ENCODE results near the gene FAM149A.

The FAM149A gene

DNA sequence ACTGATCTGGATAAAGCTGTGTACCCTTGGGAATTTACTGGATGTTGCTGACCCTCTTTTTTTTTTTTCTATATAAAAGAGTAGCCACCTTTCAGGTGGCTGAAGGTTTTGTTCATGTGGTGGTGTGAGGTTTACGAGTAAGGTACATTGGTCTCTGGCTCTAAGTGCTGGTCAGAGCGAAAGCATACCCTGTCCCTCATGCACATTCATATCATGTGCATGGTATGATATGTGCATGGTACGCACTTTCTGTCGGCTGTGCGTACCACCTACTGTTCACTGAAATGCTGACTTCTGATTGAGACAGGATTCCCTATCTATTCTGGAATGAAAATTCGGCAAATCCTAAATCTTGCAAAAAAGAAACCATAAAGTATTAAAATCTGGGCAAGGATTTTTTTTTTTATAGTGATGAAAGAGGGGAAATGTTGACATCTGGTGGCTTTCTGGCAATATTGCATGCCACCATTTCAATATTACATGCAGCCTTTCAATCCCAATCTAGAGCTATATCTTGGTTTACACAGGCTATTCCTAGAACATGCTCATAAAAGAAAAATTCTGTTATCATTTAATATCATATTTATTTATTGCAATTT is 32.8 kb downstream of the FAM149A start:
- 77% methylated on average over 2 of the region's 6 CpGs for WGBS

DNA sequence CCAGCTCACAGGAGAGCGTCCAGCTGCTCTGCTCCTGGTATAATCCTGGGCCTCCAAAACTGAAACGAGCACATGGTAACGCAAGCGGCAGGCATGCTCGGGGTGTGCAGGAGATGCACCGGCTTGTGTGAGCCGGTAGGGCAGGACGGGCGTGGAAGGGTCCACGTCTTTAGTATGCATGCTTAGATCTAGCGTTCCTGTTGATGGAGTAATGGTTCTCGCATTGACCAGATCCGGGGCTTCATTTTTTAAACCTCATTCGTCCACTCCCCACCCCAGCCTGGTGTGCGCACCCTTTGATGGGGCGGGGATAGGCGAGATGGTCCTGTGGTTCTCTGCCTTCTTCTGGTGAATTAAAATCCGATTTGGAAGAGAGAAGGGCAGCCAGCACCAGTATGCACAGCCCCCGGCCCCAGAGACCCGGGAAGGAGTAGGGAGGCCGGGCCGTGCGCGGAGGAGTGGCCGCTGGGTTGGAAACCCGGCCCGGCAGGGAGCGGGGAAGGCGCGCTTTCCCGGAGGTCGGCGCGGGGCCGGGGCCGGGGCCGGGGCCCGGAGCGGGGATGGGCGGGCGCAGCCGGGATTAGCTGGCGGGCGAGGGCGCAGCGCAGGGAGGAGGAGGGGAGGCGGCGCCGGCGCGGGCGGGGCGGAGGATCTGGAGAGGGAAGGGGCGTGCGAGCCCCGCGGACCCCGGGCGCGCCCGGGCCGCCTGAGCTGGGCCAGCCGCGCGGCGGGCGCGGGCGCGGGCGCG is 39.9 kb downstream of the FAM149A start:
- WGBS = 6% methylated on average over 20 of the region's 72 CpGs
- Histone ChIP-seq H3K27ac (ENCODE audit: low read length, poor library complexity, severe bottlenecking) (no peak overlapping the region), H3K9ac (ENCODE audit: low read length) (peak overlapping the region; percentile 80), H3K14ac (ENCODE audit: low read length in 2 of 2) (no peak overlapping the region), H2AK5ac (ENCODE audit: low read length, severe bottlenecking) (no peak overlapping the region), H4K8ac (ENCODE audit: low read length) (peak overlapping the region; percentile 25), H3K23ac (ENCODE audit: low read length in 2 of 2) (no peak overlapping the region), H3K36me3 (ENCODE audit: control insufficient read depth in 1 of 2, insufficient read depth in 2 of 2, low read depth in 1 of 2, low read length in 2 of 2) (no peaks in the 10 kb centered on the region), H2BK12ac (ENCODE audit: low read length in 2 of 2) (no peak overlapping the region), H3K27me3 (ENCODE audit: control insufficient read depth in 1 of 2, insufficient read depth in 1 of 2, low read length in 2 of 2) (no peaks in the 10 kb centered on the region), H3K79me1 (replicated peaks; ENCODE audit: low read length, poor library complexity, severe bottlenecking) (no peaks in the 10 kb centered on the region), H3K4me3 (ENCODE audit: insufficient read depth in 1 of 2, low read depth in 1 of 2, low read length in 2 of 2) (peak overlapping the region; percentile 70 to 79), H2AFZ (ENCODE audit: low read depth, low read length) (peak overlapping the region; percentile 91), H3K9me3 (ENCODE audit: control insufficient read depth, low read length) (no peaks in the 10 kb centered on the region), H3K4me1 (ENCODE audit: control insufficient read depth, insufficient read depth, low read depth, low read length) (peaks cover 15% of the 10 kb centered on the region), H3K4ac (ENCODE audit: low read depth in 1 of 2, low read length in 2 of 2) (peak overlapping the region in 1 of 2 experiments; percentile 85), H4K91ac (ENCODE audit: low read length) (no peak overlapping the region), H3K18ac (ENCODE audit: low read depth in 1 of 2, low read length in 2 of 2) (no peak overlapping the region), H3K4me2 (ENCODE audit: low read length, poor library complexity, severe bottlenecking) (peak overlapping the region; percentile 91), H2BK15ac (ENCODE audit: low read depth, poor library complexity, severe bottlenecking) (peak overlapping the region; percentile 17), H2BK5ac (ENCODE audit: low read depth, low read length, poor library complexity, severe bottlenecking) (peak overlapping the region; percentile 53), H2BK120ac (ENCODE audit: low read depth, low read length) (peak overlapping the region; percentile 20)
- DNase-seq = peak; percentile 54

More for the DNA sequence above, 32.8 kb downstream of the FAM149A start:
- H3K9me3 ChIP-seq (ENCODE audit: control insufficient read depth, low read length) = no peaks in the 10 kb centered on the region
- no peak overlapping the region for H2BK5ac ChIP-seq (ENCODE audit: low read depth, low read length, poor library complexity, severe bottlenecking)
- no peak overlapping the region for H3K27ac ChIP-seq (ENCODE audit: low read length, poor library complexity, severe bottlenecking)
- no peak overlapping the region for H2BK120ac ChIP-seq (ENCODE audit: low read depth, low read length)
- H2AK5ac ChIP-seq (ENCODE audit: low read length, severe bottlenecking) = no peak overlapping the region
- H2AFZ ChIP-seq (ENCODE audit: low read depth, low read length) = no peak overlapping the region
- no peaks in the 10 kb centered on the region for H3K79me1 ChIP-seq (replicated peaks; ENCODE audit: low read length, poor library complexity, severe bottlenecking)
- H4K8ac ChIP-seq (ENCODE audit: low read length) = no peak overlapping the region
- H3K4ac ChIP-seq (ENCODE audit: low read depth in 1 of 2, low read length in 2 of 2) = no peak overlapping the region
- no peak overlapping the region for H3K14ac ChIP-seq (ENCODE audit: low read length in 2 of 2)
- no peaks in the 10 kb centered on the region for H3K4me1 ChIP-seq (ENCODE audit: control insufficient read depth, insufficient read depth, low read depth, low read length)
- H3K27me3 ChIP-seq (ENCODE audit: control insufficient read depth in 1 of 2, insufficient read depth in 1 of 2, low read length in 2 of 2) = no peaks in the 10 kb centered on the region
- peak overlapping the region; percentile 13 for H3K9ac ChIP-seq (ENCODE audit: low read length)
- no peak overlapping the region for H2BK12ac ChIP-seq (ENCODE audit: low read length in 2 of 2)
- no peak overlapping the region for H4K91ac ChIP-seq (ENCODE audit: low read length)
- no peaks in the 10 kb centered on the region for H3K36me3 ChIP-seq (ENCODE audit: control insufficient read depth in 1 of 2, insufficient read depth in 2 of 2, low read depth in 1 of 2, low read length in 2 of 2)
- no peak overlapping the region for H3K4me2 ChIP-seq (ENCODE audit: low read length, poor library complexity, severe bottlenecking)
- H3K4me3 ChIP-seq (ENCODE audit: insufficient read depth in 1 of 2, low read depth in 1 of 2, low read length in 2 of 2) = peak overlapping the region in 1 of 2 experiments; percentile 60
- H3K23ac ChIP-seq (ENCODE audit: low read length in 2 of 2) = no peak overlapping the region
- no peak overlapping the region for H2BK15ac ChIP-seq (ENCODE audit: low read depth, poor library complexity, severe bottlenecking)
- peak; percentile 39 for DNase-seq
- no peak overlapping the region for H3K18ac ChIP-seq (ENCODE audit: low read depth in 1 of 2, low read length in 2 of 2)

DNA sequence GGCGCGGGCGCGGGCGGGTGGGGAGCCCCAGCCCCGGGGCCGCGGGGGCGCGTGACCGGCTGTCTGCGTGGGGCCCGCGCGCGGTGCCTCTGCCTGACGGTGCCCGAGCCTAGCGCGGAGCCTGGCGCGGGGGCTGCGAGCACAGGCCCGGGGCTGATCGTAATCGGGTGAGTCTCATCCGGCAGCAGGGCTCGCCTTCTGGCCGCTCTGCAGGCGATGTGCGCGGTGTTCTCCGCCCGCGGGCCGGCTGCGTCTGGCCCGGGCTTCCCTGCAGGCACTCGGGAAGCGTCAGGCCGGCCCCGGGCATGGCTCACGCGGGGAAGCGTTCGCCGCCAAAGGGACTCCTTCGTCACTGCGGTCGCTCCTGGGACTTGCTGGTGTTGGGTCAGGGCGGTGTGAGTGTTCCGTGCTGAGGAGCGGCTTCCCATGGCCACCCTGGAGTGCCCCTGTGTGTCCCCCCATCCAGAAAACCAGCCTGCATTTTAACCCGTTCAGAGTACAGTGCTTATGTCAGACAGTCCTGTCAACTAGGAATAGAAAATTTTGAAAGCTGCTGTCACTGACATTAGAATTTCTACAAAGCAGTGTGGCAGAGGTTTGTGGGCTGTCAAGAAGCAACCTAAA is 40.6 kb downstream of the FAM149A start:
- peak; percentile 64 for DNase-seq
- Histone ChIP-seq H3K4me3 (ENCODE audit: insufficient read depth in 1 of 2, low read depth in 1 of 2, low read length in 2 of 2) (peak overlapping the region; percentile 70 to 79), H3K27ac (ENCODE audit: low read length, poor library complexity, severe bottlenecking) (peak overlapping the region; percentile 28), H2AFZ (ENCODE audit: low read depth, low read length) (peak overlapping the region; percentile 91), H3K27me3 (ENCODE audit: control insufficient read depth in 1 of 2, insufficient read depth in 1 of 2, low read length in 2 of 2) (no peaks in the 10 kb centered on the region), H4K8ac (ENCODE audit: low read length) (no peak overlapping the region), H2BK15ac (ENCODE audit: low read depth, poor library complexity, severe bottlenecking) (no peak overlapping the region), H4K91ac (ENCODE audit: low read length) (peak overlapping the region; percentile 53), H3K18ac (ENCODE audit: low read depth in 1 of 2, low read length in 2 of 2) (peak overlapping the region; percentile 14 to 73), H3K9me3 (ENCODE audit: control insufficient read depth, low read length) (no peaks in the 10 kb centered on the region), H3K14ac (ENCODE audit: low read length in 2 of 2) (peak overlapping the region in 1 of 2 experiments; percentile 85), H2BK5ac (ENCODE audit: low read depth, low read length, poor library complexity, severe bottlenecking) (no peak overlapping the region), H3K23ac (ENCODE audit: low read length in 2 of 2) (peak overlapping the region in 1 of 2 experiments; percentile 89), H3K4me2 (ENCODE audit: low read length, poor library complexity, severe bottlenecking) (peak overlapping the region; percentile 91), H3K4me1 (ENCODE audit: control insufficient read depth, insufficient read depth, low read depth, low read length) (peaks cover 18% of the 10 kb centered on the region), H3K4ac (ENCODE audit: low read depth in 1 of 2, low read length in 2 of 2) (no peak overlapping the region), H3K36me3 (ENCODE audit: control insufficient read depth in 1 of 2, insufficient read depth in 2 of 2, low read depth in 1 of 2, low read length in 2 of 2) (no peaks in the 10 kb centered on the region), H3K79me1 (replicated peaks; ENCODE audit: low read length, poor library complexity, severe bottlenecking) (no peaks in the 10 kb centered on the region), H2BK12ac (ENCODE audit: low read length in 2 of 2) (peak overlapping the region in 1 of 2 experiments; percentile 23), H2BK120ac (ENCODE audit: low read depth, low read length) (no peak overlapping the region), H3K9ac (ENCODE audit: low read length) (peak overlapping the region; percentile 82), H2AK5ac (ENCODE audit: low read length, severe bottlenecking) (no peak overlapping the region)
- under 1% methylated on average over 22 of the region's 54 CpGs for WGBS

DNA sequence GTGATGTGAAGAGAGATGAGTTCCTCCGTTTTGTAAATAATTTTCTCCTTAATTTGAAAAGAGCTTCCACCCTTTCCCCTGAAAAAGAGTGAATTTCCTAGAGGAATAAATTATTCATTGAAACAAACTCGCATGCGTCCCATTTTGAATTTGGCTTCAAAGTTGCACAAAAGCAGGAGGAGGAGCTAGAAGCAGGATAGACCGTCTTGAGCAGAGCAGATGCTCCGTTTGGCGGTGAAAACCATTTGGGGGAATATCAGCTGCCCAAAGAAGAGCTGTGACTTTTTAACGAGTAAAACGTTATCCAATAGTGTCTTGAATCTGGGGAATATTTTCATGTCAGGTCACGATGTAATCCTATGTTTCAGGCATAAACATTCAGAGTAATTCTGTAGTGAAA is 42.0 kb downstream of the FAM149A start:
- no peaks in the 10 kb centered on the region for H3K79me1 ChIP-seq (replicated peaks; ENCODE audit: low read length, poor library complexity, severe bottlenecking)
- no peak overlapping the region for H3K18ac ChIP-seq (ENCODE audit: low read depth in 1 of 2, low read length in 2 of 2)
- DNase-seq = no peak
- H4K8ac ChIP-seq (ENCODE audit: low read length) = no peak overlapping the region
- no peak overlapping the region for H3K27ac ChIP-seq (ENCODE audit: low read length, poor library complexity, severe bottlenecking)
- no peak overlapping the region for H3K9ac ChIP-seq (ENCODE audit: low read length)
- H3K4me1 ChIP-seq (ENCODE audit: control insufficient read depth, insufficient read depth, low read depth, low read length) = peaks cover 20% of the 10 kb centered on the region
- H3K4ac ChIP-seq (ENCODE audit: low read depth in 1 of 2, low read length in 2 of 2) = no peak overlapping the region
- H3K27me3 ChIP-seq (ENCODE audit: control insufficient read depth in 1 of 2, insufficient read depth in 1 of 2, low read length in 2 of 2) = no peaks in the 10 kb centered on the region
- no peaks in the 10 kb centered on the region for H3K36me3 ChIP-seq (ENCODE audit: control insufficient read depth in 1 of 2, insufficient read depth in 2 of 2, low read depth in 1 of 2, low read length in 2 of 2)
- WGBS = 74% methylated on average over 8 of the region's 9 CpGs
- H3K9me3 ChIP-seq (ENCODE audit: control insufficient read depth, low read length) = no peaks in the 10 kb centered on the region
- no peak overlapping the region for H2AFZ ChIP-seq (ENCODE audit: low read depth, low read length)
- H4K91ac ChIP-seq (ENCODE audit: low read length) = no peak overlapping the region
- H3K4me3 ChIP-seq (ENCODE audit: insufficient read depth in 1 of 2, low read depth in 1 of 2, low read length in 2 of 2) = no peak overlapping the region
- no peak overlapping the region for H2BK12ac ChIP-seq (ENCODE audit: low read length in 2 of 2)
- H3K4me2 ChIP-seq (ENCODE audit: low read length, poor library complexity, severe bottlenecking) = no peak overlapping the region
- no peak overlapping the region for H2BK120ac ChIP-seq (ENCODE audit: low read depth, low read length)
- H2BK5ac ChIP-seq (ENCODE audit: low read depth, low read length, poor library complexity, severe bottlenecking) = no peak overlapping the region
- H3K23ac ChIP-seq (ENCODE audit: low read length in 2 of 2) = no peak overlapping the region
- H2AK5ac ChIP-seq (ENCODE audit: low read length, severe bottlenecking) = peak overlapping the region; percentile 71
- no peak overlapping the region for H2BK15ac ChIP-seq (ENCODE audit: low read depth, poor library complexity, severe bottlenecking)
- H3K14ac ChIP-seq (ENCODE audit: low read length in 2 of 2) = no peak overlapping the region
